H1 (cell line): Measurements from ENCODE around the gene ZFP64.

Experiments
- HDAC2 ChIP-seq, 2 experiments: fragments of 300-600 bp in 1 of 2; sonication (generic) in 1 of 2; IDR thresholded peaks; 2 replicates each; pipeline ENCODE4 v1.6.1; 2011 to 2012; ENCODE audit warnings: low read depth in 2 of 2, low read length in 2 of 2, mild to moderate bottlenecking in 2 of 2, moderate library complexity in 2 of 2, borderline replicate concordance in 1 of 2, inconsistent platforms in 1 of 2
- POLR2A ChIP-seq, 2 experiments: IDR thresholded peaks; 1 replicate in 1 of 2; 2 replicates in 1 of 2; pipeline ENCODE4 v1.6.1; 2011; ENCODE audit warnings: low read depth in 2 of 2, low read length in 2 of 2, mild to moderate bottlenecking in 2 of 2; ENCODE audit errors: control extremely low read depth in 1 of 2
- RNF2 ChIP-seq: fragments of 200-900, 300-1000 bp; sonication (generic); IDR thresholded peaks from 2 replicates; pipeline ENCODE4 v1.7.1; 2016; ENCODE audit warnings: borderline replicate concordance, low read depth, mild to moderate bottlenecking, antibody characterized with exemption, low read length; ENCODE audit not compliant: poor library complexity, severe bottlenecking; ENCODE audit errors: missing control alignments
- RXRA ChIP-seq: IDR thresholded peaks from 2 replicates; pipeline ENCODE4 v1.6.1; 2011; ENCODE audit warnings: low read depth, mild to moderate bottlenecking, low read length, moderate library complexity; ENCODE audit not compliant: insufficient read depth
- SIX5 ChIP-seq: IDR thresholded peaks from 2 replicates; pipeline ENCODE4 v1.6.1; 2011; ENCODE audit warnings: mild to moderate bottlenecking, low read depth, low read length
- TF ChIP-seq, protein P1 (sequence below), 3 experiments: IDR thresholded peaks; 1 replicate in 2 of 3; 2 replicates in 1 of 3; pipeline versions ENCODE4 v1.5.1 to v1.6.1; 2011; ENCODE audit warnings: low read length in 3 of 3, mild to moderate bottlenecking in 3 of 3, inconsistent platforms in 2 of 3, low read depth in 1 of 3, moderate library complexity in 1 of 3; ENCODE audit not compliant: insufficient read depth in 1 of 3; ENCODE audit errors: control extremely low read depth in 1 of 3

DNA sequence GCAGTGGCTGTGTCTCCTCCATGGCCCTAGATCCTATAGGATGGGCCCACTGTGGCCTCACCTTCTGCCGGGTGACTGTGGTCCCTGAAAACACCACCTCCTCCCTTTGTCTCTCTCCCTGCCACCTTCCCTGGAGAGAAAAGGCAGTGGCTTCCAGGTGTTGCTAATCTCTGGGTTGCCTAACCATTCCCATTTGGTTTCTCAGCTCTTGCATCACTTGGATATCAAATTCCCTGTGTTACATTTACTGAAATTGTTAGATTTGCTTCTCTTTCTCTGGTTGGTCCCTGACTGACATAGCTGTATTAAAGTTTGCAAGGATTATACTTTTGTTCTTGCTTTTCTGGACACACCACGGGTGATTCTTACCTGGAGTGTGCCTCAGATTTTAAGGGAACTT is 9.3 kb upstream of the ZFP64 start:
- TF ChIP-seq, protein P1, sequence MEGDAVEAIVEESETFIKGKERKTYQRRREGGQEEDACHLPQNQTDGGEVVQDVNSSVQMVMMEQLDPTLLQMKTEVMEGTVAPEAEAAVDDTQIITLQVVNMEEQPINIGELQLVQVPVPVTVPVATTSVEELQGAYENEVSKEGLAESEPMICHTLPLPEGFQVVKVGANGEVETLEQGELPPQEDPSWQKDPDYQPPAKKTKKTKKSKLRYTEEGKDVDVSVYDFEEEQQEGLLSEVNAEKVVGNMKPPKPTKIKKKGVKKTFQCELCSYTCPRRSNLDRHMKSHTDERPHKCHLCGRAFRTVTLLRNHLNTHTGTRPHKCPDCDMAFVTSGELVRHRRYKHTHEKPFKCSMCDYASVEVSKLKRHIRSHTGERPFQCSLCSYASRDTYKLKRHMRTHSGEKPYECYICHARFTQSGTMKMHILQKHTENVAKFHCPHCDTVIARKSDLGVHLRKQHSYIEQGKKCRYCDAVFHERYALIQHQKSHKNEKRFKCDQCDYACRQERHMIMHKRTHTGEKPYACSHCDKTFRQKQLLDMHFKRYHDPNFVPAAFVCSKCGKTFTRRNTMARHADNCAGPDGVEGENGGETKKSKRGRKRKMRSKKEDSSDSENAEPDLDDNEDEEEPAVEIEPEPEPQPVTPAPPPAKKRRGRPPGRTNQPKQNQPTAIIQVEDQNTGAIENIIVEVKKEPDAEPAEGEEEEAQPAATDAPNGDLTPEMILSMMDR (IDR thresholded peaks at IDR 0.05; ENCODE audit: control extremely low read depth in 1 of 3, insufficient read depth in 1 of 3, low read depth in 1 of 3, low read length in 3 of 3) = no peak
- TF ChIP-seq POLR2A (IDR thresholded peaks at IDR 0.05; ENCODE audit: control extremely low read depth in 1 of 2, low read depth in 2 of 2, low read length in 2 of 2) (no peak), RXRA (no peak), SIX5 (no peak), RNF2 (no peak), HDAC2 (IDR thresholded peaks at IDR 0.05; ENCODE audit: borderline replicate concordance in 1 of 2, low read depth in 2 of 2, low read length in 2 of 2) (no peak)
